ENCODE results near the gene ORM1.
A peak's percentile ranks its signal among the peaks of the same experiment; 100 is the strongest.
"Not testable (repeated sequence)": the region's sequence is repeated elsewhere in the genome, so short reads cannot be mapped to it uniquely, and the experiment has no call there.

Gene ORM1

GRCh38 chr9:114322831-114323531 lies at the start of gene ORM1:
Gene ORM1, plus strand, starts transcription at chr9:114323098. Its CDS starts 36 bp downstream, at chr9:114323134.
- not testable (repeated sequence) for DNase-seq (ENCODE audit: low read depth, low spot score)

- no peak for DNase-seq (ENCODE audit: low read depth, low spot score)
Measured at GRCh38 chr9:114273461-114273881, 49.4 kb upstream of the ORM1 start.

- DNase-seq (ENCODE audit: low read depth, low spot score) = no peak
Measured at GRCh38 chr9:114274217-114274616, 48.7 kb upstream of the ORM1 start.

GRCh38 chr9:114275246-114276004 lies 47.5 kb upstream of the ORM1 start:
- no peak for DNase-seq (ENCODE audit: low read depth, low spot score)

- DNase-seq (ENCODE audit: low read depth, low spot score) = peak; percentile 74
Measured at GRCh38 chr9:114276908-114277821, 45.7 kb upstream of the ORM1 start.

GRCh38 chr9:114278356-114278755 lies 44.5 kb upstream of the ORM1 start:
- no peak for DNase-seq (ENCODE audit: low read depth, low spot score)

- DNase-seq (ENCODE audit: low read depth, low spot score) = no peak
Measured at GRCh38 chr9:114278881-114279570, 43.9 kb upstream of the ORM1 start.

- no peak for DNase-seq (ENCODE audit: low read depth, low spot score)
Measured at GRCh38 chr9:114279693-114280092, 43.2 kb upstream of the ORM1 start.

GRCh38 chr9:114280636-114281472 lies 42.0 kb upstream of the ORM1 start:
- no peak for DNase-seq (ENCODE audit: low read depth, low spot score)

- DNase-seq (ENCODE audit: low read depth, low spot score) = no peak
Measured at GRCh38 chr9:114281473-114282103, 41.3 kb upstream of the ORM1 start.

- DNase-seq (ENCODE audit: low read depth, low spot score) = no peak
Measured at GRCh38 chr9:114282104-114282485, 40.8 kb upstream of the ORM1 start.

GRCh38 chr9:114282507-114282906 lies 40.4 kb upstream of the ORM1 start:
- DNase-seq (ENCODE audit: low read depth, low spot score) = no peak

- no peak for DNase-seq (ENCODE audit: low read depth, low spot score)
Measured at GRCh38 chr9:114282926-114283325, 40.0 kb upstream of the ORM1 start.

GRCh38 chr9:114283551-114284111 lies 39.3 kb upstream of the ORM1 start:
- DNase-seq (ENCODE audit: low read depth, low spot score) = no peak

- no peak for DNase-seq (ENCODE audit: low read depth, low spot score)
Measured at GRCh38 chr9:114284316-114285060, 38.4 kb upstream of the ORM1 start.

- DNase-seq (ENCODE audit: low read depth, low spot score) = peak; percentile 82
Measured at GRCh38 chr9:114285166-114285867, 37.6 kb upstream of the ORM1 start.

GRCh38 chr9:114286146-114286679 lies 36.7 kb upstream of the ORM1 start:
- DNase-seq (ENCODE audit: low read depth, low spot score) = no peak
